ENCODE data around the gene CDK19.
"Not testable (repeated sequence)": the region's sequence is repeated elsewhere in the genome, so short reads cannot be mapped to it uniquely, and the experiment has no call there.

CDK19 gene

GRCh38 chr6:110815411-110816409 lies at the start of gene CDK19:
TSS of gene CDK19 (minus strand) at chr6:110815469. CDS start at chr6:110815136, 333 bp downstream.
- peak; percentile 86 for DNase-seq

DNA sequence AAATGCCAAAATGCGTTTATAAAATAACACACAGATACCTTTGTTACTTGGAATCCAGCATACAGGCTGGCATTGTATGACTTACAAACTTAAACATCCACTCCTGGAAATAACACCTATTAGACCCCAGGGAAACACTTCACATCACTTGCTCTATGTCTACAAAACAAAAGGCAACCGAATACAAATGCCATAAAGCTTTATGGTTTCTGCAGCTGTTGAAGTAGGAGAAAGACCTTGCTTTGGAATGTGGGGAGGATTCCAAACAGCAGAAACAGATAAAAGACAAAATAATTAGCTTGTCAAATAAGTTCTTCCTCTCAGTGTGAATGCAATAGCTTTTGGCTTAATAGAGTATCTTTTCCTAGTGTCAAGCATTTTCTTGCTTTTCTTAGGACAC lies 49.6 kb upstream of the CDK19 start:
- no peak for DNase-seq

DNA sequence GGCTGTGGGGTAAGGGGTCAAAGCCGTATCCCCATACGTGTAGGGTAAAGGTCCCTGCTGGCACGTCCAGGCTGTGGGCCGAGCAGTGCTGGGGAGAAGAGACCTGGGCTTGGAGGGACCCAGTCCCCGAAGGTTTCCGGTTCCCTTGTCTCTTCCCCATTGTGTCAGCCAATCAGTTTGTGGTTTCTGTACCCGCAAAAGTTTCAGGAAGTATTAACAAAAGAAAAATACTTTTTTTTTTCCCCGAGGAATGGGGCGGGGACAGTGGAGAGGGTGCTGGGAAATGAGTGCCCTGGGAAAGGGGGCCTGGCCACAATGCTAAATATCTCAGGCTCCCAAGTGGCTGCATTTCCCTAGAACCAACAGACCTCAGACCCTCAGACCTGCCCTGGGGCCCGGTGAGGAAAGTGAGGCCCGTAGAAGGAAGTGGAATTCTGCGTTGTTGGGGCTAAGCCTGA lies 44.1 kb upstream of the CDK19 start:
- DNase-seq = no peak

- no peak for DNase-seq
Observed at GRCh38 chr6:110858562-110859214, 43.4 kb upstream of the CDK19 start.

DNA sequence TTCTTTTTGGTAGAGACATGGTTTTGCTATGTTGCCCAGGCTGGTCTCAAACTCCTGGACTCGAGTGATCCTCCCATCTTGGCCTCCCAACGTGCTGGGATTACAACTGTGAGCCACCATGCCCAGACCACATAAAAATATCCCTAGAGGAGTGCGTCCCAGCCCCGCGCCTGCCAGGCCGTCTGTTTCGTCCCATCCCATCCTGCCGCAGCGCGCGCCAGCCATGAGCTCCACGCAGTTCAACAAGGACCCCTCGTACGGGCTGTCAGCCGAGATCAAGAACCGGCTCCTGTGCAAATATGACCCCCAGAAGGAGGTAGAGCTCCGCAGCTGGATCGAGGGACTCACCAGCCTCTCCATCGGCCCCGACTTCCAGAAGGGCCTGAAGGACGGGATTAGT lies 42.7 kb upstream of the CDK19 start:
- no peak for DNase-seq

DNA sequence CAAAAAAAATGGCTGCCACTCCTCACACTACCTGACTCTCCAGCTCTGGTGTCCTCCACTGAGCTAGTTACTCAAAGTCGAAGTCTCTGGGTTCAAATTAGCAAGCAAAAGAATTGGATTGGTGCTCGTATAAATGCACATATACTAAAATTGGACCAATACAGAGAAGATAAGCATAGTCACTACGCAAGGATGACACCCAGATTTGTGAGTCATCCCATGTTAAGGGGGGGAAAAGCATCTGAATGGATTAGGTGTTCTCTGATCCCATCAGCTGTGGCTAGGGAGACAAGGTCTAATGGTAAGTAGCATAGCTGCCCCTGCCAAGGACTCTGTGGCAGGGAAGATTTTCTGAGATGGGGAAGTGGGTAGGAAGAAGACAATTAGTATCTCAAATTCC lies 41.0 kb upstream of the CDK19 start:
- no peak for DNase-seq

GRCh38 chr6:110853754-110854477 lies 38.6 kb upstream of the CDK19 start:
- DNase-seq = no peak

DNA sequence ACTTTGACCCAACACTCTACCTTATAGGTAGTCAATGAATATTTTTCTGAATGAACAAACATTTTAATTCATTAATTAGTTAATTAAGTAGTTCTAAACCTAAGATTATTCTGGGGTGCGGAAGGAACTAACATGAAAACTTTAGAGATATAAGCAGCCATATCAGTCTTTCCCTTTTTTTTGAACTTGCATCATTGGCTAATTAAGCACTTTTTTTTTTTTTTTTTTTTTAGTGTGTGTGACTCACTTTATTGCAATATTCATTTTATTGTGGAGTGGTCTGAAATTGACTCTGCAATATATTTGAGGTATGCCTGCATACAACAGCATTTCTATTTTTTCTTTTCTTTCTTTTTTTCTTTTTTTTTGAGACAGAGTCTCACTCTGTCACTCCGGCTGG lies 37.5 kb upstream of the CDK19 start:
- no peak for DNase-seq

DNA sequence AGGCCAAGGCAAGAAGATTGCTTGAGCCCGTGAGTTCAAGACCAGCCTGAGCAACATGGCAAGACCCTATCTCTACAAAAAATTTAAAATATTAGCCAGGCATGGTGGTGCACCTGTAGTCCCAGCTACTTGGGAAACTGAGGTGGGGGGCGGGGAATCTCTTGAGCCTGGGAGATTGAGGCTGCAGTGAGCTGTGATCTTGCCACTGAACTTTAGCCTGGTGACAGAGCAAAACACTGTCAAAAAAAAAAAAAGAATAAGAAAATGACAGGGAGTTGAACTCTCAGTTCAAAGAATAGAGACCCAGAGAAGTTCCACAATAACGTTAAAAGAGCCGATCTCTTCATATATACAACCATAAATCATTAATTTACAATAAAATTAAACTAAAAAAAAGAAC lies 34.5 kb upstream of the CDK19 start:
- DNase-seq = no peak

GRCh38 chr6:110841266-110841665 lies 26.0 kb upstream of the CDK19 start:
- no peak for DNase-seq

DNA sequence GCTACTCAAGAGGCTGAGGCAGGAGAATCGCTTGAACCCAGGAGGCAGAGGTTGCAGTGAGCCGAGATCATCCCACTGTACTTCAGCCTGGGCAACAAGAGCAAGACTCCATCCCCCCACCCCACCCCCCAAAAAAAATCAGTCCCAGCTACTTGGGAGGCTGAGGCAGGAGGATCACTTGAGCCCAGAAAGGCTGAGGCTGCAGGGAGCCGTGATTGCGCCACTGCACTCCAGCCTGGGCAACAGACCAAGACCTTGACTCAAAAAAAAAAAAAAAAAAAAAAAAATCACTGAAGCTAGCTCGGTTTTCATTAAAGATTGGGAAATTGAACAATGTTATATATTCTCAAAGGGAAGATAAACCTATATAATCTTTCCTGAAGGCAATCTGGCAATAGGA lies 20.5 kb upstream of the CDK19 start:
- DNase-seq = not testable (repeated sequence)

GRCh38 chr6:110833831-110834230 lies 18.6 kb upstream of the CDK19 start:
- no peak for DNase-seq

DNA sequence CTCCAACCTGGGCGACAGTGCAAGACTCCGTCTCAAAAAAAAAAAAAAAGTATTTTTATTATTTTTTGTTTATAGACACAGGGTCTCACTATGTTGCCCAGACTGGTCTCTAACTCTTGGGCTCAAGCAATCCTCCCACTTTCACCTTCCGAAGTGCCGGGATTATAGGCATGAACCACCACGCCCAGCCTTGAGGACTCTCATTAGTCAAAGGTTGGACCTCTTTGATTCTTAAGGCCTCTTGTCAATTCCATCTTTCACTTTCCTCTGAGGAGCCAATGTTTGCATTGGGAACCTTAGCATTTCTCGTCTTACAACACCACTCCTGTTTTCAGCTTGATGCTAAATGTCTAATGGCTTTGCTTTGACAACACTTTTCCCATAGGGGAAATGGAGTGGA lies 16.1 kb upstream of the CDK19 start:
- DNase-seq = no peak

GRCh38 chr6:110828396-110828795 lies 13.1 kb upstream of the CDK19 start:
- DNase-seq = no peak

GRCh38 chr6:110826236-110827129 lies 11.2 kb upstream of the CDK19 start:
- no peak for DNase-seq

DNA sequence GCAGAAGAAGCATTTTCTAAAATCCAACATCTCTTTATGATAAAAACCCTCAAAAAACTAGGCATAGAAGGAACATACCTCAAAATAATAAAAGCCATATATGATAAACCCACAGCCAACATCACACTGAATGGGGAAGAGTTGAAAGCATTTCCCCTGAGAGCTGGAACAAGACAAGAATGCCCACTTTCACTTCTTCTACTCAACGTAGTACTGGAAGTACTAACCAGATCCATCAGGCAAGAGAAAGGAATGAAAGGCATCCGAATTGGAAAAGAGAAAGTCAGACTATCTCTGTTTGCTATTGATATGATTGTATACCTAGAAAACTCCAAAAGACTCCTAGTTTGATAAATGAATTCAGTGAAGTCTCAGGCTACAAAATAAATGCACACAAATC lies 7.9 kb upstream of the CDK19 start:
- DNase-seq = no peak

DNA sequence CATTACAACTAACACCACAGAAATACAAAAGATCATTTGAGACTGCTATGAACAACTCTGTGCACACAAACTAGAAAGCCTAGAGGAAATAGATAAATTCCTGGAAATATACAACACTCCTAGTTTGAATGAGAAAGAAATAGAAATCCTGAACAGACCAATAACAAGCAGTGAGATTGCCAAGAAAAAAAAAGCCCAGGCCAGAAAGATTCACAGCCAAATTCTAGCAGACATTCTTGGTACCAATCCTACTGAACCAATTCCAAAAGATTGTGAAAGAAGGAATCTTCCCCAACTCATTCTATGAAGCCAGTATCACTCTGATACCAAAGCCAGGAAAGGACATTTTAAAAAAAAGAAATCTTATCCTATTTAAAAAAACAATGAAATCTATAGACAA lies 7.0 kb upstream of the CDK19 start:
- no peak for DNase-seq

- no peak for DNase-seq
Observed at GRCh38 chr6:110816677-110817076, 1.4 kb upstream of the CDK19 start.

- DNase-seq = peak; percentile 22
Observed at GRCh38 chr6:110815015-110815410, 256 bp downstream of the CDK19 start.

DNA sequence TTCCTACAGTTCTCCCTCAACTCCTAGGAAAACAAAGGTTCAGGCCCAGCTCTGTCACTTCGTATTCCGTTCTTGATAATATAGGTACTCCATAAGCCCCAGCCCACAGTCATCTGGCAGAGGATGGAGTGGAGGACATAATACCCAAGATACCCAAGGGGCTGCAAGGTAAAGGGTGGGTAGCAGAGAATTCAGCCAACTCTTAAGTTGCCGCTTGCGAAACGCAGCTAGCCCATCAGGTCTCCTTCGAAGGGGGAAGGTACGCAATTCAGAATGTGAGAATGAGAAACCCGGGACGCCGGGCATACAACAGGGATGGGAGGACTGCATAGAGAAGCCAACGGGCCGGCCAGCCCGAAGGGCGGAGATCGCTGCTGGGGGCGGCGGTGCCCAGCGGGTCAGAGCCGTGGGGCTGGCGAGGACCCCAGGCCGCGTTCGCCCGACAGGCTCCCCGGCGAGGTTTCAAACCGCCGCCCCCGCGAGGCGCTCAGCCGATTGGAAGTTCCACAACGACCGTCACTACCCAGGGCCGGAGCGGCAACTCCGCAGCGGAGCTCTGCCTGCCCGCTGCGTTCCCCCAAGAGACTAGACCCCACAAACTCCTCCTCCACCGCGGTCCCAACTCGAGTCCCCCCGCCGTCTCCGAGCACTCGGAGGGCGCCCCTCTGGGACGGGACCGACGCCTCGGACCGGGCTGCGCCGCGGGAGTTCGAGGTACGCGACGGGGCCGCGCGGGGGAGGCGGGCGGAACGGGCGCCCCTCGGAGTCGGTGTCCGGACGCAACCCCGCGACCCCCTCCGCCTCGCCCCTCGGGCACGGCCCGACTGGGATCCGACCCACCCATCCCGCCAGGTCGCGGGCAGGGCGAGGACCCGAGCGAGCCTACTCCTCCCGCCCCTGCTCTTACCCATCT lies 911 bp downstream of the CDK19 start:
- DNase-seq = no peak

All from NCI-H1417 treated with DMSO at 0.1 percent for 48 hours (cell line).